AG04449 (cell line): Measurements from ENCODE around the gene VRK1.

ENCODE experiments used
- CTCF ChIA-PET: fragments of 350-600 bp; formaldehyde crosslinking; extraction: SDS; loops from one replicate; lab custom pipeline; 2021; ENCODE audit warnings: antibody characterized with exemption; lab: Yijun Ruan, JAX
- POLR2A ChIA-PET: fragments of 400-600, 350-600 bp; formaldehyde crosslinking; extraction: SDS; loops from one replicate; lab custom pipeline; 2020; ENCODE audit warnings: antibody characterized with exemption, inconsistent platforms; lab: Yijun Ruan, JAX
- DNase-seq: peaks from one replicate; pipeline ENCODE4 v3.0.0-alpha.2; 2010; ENCODE audit warnings: low read depth, low spot score
- H3K4me3 ChIP-seq: 2 replicates; pipeline ENCODE4 v1.5.1; 2011; ENCODE audit warnings: low read depth, mild to moderate bottlenecking, control low read depth, low read length
- TF ChIP-seq, protein P1 (sequence below): IDR thresholded peaks from one replicate; pipeline ENCODE4 v1.5.1; 2011; ENCODE audit warnings: mild to moderate bottlenecking, moderate library complexity, low read length, control low read depth, inconsistent platforms; ENCODE audit not compliant: insufficient read depth; ENCODE audit errors: missing control alignments

Gene VRK1

DNA sequence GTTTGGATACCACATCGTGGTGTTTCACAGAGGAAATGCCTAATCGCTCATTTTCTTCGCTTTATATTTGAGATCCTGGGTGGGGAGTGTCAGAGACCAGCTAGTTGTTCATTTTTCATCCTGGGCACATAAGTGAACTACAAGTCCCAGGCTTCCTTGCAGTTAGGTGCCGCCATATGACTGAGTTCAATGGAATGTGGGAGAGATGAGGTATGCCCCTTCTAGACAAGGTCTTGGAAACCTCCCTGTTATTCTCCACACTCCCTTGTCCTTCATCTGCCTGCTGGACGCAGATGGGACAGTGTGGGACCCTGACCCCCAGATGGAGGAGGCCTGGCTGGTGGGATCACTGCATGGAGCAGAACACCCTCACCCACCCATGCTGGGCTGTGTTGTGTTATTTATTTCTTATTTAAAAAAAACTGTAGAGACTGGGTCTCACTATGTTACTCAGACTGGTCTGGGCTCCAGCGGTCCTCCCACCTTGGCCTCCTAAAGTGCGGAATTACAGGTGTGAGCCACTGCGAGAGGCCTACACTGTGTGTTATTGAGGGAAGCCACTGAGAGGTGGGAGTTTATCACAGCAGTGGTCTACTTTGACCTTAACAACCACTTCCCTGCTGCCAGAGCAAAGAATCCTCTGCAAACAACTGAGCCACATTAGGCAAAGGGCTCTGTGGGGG is 42.9 kb upstream of the VRK1 start:
- POLR2A ChIA-PET, result no interaction called here
- H3K4me3 ChIP-seq, result no peak overlapping the region
- no peak for DNase-seq
- TF ChIP-seq, protein P1, sequence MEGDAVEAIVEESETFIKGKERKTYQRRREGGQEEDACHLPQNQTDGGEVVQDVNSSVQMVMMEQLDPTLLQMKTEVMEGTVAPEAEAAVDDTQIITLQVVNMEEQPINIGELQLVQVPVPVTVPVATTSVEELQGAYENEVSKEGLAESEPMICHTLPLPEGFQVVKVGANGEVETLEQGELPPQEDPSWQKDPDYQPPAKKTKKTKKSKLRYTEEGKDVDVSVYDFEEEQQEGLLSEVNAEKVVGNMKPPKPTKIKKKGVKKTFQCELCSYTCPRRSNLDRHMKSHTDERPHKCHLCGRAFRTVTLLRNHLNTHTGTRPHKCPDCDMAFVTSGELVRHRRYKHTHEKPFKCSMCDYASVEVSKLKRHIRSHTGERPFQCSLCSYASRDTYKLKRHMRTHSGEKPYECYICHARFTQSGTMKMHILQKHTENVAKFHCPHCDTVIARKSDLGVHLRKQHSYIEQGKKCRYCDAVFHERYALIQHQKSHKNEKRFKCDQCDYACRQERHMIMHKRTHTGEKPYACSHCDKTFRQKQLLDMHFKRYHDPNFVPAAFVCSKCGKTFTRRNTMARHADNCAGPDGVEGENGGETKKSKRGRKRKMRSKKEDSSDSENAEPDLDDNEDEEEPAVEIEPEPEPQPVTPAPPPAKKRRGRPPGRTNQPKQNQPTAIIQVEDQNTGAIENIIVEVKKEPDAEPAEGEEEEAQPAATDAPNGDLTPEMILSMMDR, result no peak
- CTCF ChIA-PET, result no interaction called here

GRCh38 chr14:96754845-96755184 is 42.4 kb upstream of the VRK1 start:
- H3K4me3 ChIP-seq, result no peak overlapping the region
- TF ChIP-seq, protein P1, result no peak
- DNase-seq, result no peak
- ChIA-PET CTCF (no interaction called here), POLR2A (no interaction called here)

DNA sequence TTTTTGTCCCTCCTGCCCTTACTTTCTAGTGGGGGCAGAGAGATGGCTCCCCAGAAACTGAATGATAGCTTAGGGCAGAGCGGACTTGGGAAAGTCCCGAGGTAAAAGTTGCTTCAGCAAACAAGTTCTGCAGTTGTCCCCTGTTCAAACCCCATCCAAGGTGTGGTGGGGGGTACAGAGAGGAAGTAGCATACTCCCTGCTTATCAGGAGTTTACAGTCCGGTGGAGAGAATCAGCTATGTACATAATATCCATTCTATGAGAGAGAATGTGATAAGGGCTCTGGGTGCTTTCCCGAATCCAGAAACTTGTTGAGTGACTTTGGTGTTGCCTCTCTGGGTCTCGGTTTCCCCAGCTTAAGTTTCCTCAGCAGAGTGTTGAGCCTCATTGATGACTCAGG is 40.4 kb upstream of the VRK1 start:
- no peak for DNase-seq
- H3K4me3 ChIP-seq, result no peak overlapping the region
- CTCF ChIA-PET, result interaction anchor here (1.0 to 1.4 kb wide), 3 partner anchors 10 to 16 kb away, joined by 3 to 6 read pairs (median 4); no protein-coding TSS in a partner anchor
- POLR2A ChIA-PET, result no interaction called here
- TF ChIP-seq, protein P1, result no peak

GRCh38 chr14:96757456-96757855 is 39.7 kb upstream of the VRK1 start:
- TF ChIP-seq, protein P1, result no peak
- H3K4me3 ChIP-seq, result no peak overlapping the region
- ChIA-PET CTCF (interaction anchor here (1.0 to 1.4 kb wide), 3 partner anchors 11 to 17 kb away, joined by 3 to 6 read pairs (median 4); no protein-coding TSS in a partner anchor), POLR2A (no interaction called here)
- DNase-seq, result no peak

GRCh38 chr14:96761066-96761465 is 36.1 kb upstream of the VRK1 start:
- TF ChIP-seq, protein P1, result no peak
- CTCF ChIA-PET, result interaction anchor here (1.3 kb wide), 1 partner anchor 20 kb away, joined by 6 read pairs; no protein-coding TSS in a partner anchor
- POLR2A ChIA-PET, result no interaction called here
- H3K4me3 ChIP-seq, result no peak overlapping the region
- no peak for DNase-seq

- ChIA-PET POLR2A (no interaction called here), CTCF (interaction anchor here (1.3 to 1.8 kb wide), 2 partner anchors 21 to 22 kb away, joined by 5 to 6 read pairs; no protein-coding TSS in a partner anchor)
- TF ChIP-seq, protein P1, result no peak
- no peak for DNase-seq
- H3K4me3 ChIP-seq, result no peak overlapping the region
Measured at GRCh38 chr14:96762650-96763049, 34.5 kb upstream of the VRK1 start.
